GM10266 (cell line): Measurements from ENCODE around the gene FHAD1.

Experiments
- DNase-seq: peaks from one replicate; pipeline ENCODE4 v3.0.0; 2012; ENCODE audit errors: extremely low spot score
- TF ChIP-seq, protein P1 (sequence below): IDR thresholded peaks from 2 replicates; pipeline ENCODE4 v1.5.1; 2012; ENCODE audit warnings: mild to moderate bottlenecking, low read depth; ENCODE audit not compliant: control insufficient read depth, insufficient read depth; ENCODE audit errors: missing control alignments

The FHAD1 gene

DNA sequence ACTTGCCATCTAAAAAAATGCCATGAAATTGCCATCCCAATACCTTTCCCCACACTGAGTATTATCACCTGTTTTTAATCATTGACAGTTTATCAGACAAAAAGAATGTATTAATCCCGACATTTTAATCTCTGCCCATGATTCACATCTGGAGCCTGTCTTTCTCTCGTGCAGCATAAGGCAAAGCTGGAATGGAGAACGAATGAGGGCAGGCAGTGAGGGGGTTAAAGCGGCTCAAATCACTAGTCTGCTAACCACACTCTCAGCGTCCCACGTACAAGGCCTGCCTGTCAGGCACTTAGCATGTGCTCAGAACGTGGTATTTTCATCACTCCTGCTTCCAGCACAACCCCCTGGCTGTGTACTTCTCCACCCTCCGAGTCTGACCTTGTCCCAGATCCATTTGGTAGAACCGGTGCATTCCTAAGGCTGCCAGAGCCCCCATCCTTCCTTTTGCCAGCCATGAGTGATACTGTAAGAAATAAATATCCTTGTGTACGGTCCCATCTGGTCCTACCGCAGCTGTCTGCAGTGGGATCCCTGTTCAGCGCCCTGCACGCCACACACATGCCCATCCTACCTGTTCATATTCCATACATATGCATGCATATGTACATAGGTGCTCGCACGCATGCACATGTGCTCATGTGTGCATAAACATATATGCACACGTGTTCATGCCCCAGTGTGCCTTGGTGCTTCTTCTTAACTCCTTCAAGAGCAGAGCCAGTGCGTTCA is 34.6 kb upstream of the FHAD1 start:
- DNase-seq: no peak
- TF ChIP-seq, protein P1, sequence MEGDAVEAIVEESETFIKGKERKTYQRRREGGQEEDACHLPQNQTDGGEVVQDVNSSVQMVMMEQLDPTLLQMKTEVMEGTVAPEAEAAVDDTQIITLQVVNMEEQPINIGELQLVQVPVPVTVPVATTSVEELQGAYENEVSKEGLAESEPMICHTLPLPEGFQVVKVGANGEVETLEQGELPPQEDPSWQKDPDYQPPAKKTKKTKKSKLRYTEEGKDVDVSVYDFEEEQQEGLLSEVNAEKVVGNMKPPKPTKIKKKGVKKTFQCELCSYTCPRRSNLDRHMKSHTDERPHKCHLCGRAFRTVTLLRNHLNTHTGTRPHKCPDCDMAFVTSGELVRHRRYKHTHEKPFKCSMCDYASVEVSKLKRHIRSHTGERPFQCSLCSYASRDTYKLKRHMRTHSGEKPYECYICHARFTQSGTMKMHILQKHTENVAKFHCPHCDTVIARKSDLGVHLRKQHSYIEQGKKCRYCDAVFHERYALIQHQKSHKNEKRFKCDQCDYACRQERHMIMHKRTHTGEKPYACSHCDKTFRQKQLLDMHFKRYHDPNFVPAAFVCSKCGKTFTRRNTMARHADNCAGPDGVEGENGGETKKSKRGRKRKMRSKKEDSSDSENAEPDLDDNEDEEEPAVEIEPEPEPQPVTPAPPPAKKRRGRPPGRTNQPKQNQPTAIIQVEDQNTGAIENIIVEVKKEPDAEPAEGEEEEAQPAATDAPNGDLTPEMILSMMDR: no peak

DNA sequence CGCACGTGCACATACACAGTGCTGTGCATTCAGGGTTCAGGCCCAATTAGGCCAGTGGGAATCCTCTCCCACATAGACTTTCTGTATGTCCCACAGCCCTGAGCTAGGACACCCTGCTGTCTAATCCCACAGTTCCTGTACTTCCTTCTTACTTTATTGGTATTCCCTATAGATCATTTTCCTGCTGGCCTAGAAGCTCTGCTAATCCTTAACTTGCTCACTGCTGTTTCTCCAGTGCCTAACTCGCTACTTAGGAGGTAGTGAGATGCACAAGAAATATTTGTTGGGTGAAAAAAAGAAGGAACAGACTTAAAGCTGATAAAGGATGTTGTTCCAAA is 34.1 kb upstream of the FHAD1 start:
- DNase-seq: no peak
- TF ChIP-seq, protein P1: no peak

DNA sequence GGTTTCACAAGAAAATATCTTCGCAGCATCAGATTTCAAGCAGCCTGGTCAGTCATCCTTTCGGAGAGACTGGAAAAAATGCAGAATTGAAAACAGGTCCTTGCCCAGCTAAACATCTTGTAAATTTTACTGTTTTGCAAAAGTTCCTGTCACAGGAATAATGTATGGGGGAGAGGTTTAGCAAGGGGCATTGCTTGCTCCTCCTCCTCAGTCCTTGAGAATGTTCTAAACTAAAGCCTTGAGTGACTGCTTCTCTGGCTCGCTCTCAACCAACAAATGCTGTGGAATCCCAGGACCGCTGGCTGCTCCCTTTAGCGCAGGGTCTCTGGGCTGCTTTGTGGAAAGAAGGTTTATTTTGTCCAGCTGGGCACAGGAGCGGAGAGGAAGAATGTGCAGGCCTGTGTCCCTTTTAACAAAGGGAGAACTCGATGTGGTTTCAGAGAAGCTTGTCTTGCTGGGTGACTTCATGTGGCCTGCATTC is 33.6 kb upstream of the FHAD1 start:
- TF ChIP-seq, protein P1: no peak
- no peak for DNase-seq

DNA sequence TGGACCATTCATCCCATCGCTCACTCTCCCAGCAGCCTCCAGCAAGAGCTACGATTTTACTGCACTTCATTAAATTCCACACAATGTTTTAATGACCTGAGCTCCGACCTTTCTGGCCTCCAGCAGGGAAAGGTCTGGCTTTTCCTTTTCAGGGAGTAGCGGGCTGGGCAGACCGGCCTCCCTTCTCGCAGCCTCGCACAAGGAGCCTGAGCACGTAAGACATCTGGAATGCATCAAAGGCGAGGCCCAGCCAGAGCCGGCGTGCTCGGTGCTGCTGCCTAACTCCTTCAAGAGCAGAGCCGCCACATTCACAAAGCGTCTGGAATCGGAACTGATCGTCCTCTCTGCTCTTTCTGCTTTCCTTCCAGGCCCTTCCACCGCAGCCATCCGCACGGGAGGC is 32.5 kb upstream of the FHAD1 start:
- DNase-seq: no peak
- TF ChIP-seq, protein P1: no peak

DNA sequence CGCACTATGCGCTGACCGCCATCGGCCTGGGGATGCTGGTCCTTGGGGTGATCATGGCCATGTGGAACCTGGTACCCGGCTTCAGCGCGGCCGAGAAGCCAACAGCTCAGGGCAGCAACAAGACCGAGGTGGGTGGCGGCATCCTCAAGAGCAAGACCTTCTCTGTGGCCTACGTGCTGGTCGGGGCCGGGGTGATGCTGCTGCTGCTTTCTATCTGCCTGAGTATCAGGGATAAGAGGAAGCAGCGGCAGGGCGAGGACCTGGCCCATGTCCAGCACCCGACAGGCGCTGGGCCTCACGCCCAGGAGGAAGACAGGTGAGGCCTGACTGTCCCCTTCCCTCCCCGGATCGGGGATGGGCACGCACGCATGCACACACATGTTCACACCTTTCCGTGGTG is 31.9 kb upstream of the FHAD1 start:
- DNase-seq: no peak
- TF ChIP-seq, protein P1: no peak

DNA sequence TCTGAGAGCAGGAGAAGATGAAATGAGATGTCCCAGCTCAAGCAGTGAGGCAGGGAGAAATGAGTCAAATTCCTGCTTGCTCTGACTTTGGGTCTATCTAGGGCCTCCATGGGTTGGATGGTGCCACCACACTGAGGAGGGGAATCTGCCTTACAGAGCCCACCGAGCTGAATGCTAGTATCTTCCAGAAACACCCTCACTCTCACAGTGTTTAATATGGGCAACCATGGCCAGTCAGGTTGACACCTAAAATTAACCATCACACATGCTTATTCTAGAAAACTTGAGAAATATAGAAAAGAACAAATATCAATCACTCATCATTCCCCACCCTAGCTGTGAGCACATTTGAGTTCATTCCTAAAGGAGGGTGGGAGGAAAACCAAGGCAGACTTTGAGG is 29.4 kb upstream of the FHAD1 start:
- TF ChIP-seq, protein P1: no peak
- no peak for DNase-seq
